Gastrocnemius medialis (tissue), 4 donors: ENCODE measurements around the gene SGCA. TPM values are rescaled to one million over a fixed set of nuclear protein-coding genes. Genes with fewer than 3 reads are reported as not detected.

Experiments
- ATAC-seq, 2 donors: fragments of 150-250 bp; one replicate each; pipeline ENCODE4 v1.9.1; 2016
- DNase-seq, 2 donors: peaks; one replicate each; pipeline ENCODE4 v3.0.0-alpha.2; 2019
- H3K27ac ChIP-seq, 4 donors: fragments of 200-600 bp; sonication (generic); 1 replicate in 1 of 4; 2 replicates in 3 of 4; pipeline ENCODE4 v1.5.1; 2016 to 2018; ENCODE audit warnings: mild to moderate bottlenecking in 2 of 4, moderate library complexity in 1 of 4
- H3K27me3 ChIP-seq, 3 donors: fragments of 200-600 bp; sonication (generic) in 2 of 3; 1 replicate in 1 of 3; 2 replicates in 2 of 3; pipeline versions ENCODE4 v1.5.1 to v1.6.0; 2016 to 2019; ENCODE audit warnings: mild to moderate bottlenecking in 1 of 3, moderate library complexity in 1 of 3
- H3K36me3 ChIP-seq, 2 donors: fragments of 200-600 bp; sonication (generic) in 1 of 2; one replicate each; pipeline ENCODE4 v1.5.1; 2017 to 2018
- H3K4me1 ChIP-seq, 2 donors: fragments of 200-600 bp; sonication (generic) in 1 of 2; one replicate each; pipeline ENCODE4 v1.5.1; 2016 to 2017; ENCODE audit warnings: mild to moderate bottlenecking in 2 of 2
- H3K4me3 ChIP-seq, 4 donors: fragments of 200-600 bp; sonication (generic) in 3 of 4; 1 replicate in 1 of 4; 2 replicates in 3 of 4; pipeline ENCODE4 v1.5.1; 2016 to 2019; ENCODE audit warnings: mild to moderate bottlenecking in 2 of 4
- H3K9me3 ChIP-seq, 3 donors: fragments of 200-600 bp; sonication (generic) in 2 of 3; 1 replicate in 1 of 3; 2 replicates in 2 of 3; pipeline ENCODE4 v1.5.1; 2016 to 2019
- POLR2A ChIP-seq, 2 donors: fragments of 450-650 bp; IDR thresholded peaks; one replicate each; pipeline ENCODE4 v1.6.1; 2017; ENCODE audit warnings: antibody characterized with exemption in 2 of 2, mild to moderate bottlenecking in 2 of 2, moderate library complexity in 2 of 2
- in situ Hi-C, 4 donors: fragments of 200-750 bp; cut with MboI; loops; one replicate each; pipeline versions ENCODE4 v1.15.0 to v1.8.0; 2017; ENCODE audit warnings: low sequenced_read_pairs in 4 of 4
- intact Hi-C: fragments of 100-400 bp; cut with DNase I; formaldehyde crosslinking; loops from one replicate; pipeline ENCODE4 v1.15.1; 2023; ENCODE audit warnings: low total_unique reads
- total RNA-seq, 4 donors: library from RNA; depleted of rRNA; stranded (reverse); fragments of >200 nt; gene quantifications; one replicate each; pipeline versions ENCODE4 v1.1.0 to v1.2.3, GENCODE V29; 2016
- TF ChIP-seq, protein P1 (sequence below), 5 experiments: fragments of 450-650 bp in 3 of 5; fragments of 200-600 bp in 2 of 5; sonication (generic) in 2 of 5; IDR thresholded peaks in 4 of 5; conservative IDR thresholded peaks in 1 of 5; 1 replicate in 4 of 5; 2 replicates in 1 of 5; pipeline ENCODE4 v1.5.1; 2016 to 2019; ENCODE audit warnings: antibody characterized with exemption in 5 of 5, mild to moderate bottlenecking in 3 of 5, moderate library complexity in 3 of 5

SGCA gene
- 100 to 1,000 TPM; 227 to 385 (median 292) TPM for total RNA-seq

- Histone ChIP-seq H3K9me3 (no peaks in the 10 kb centered on the region), H3K27ac (peak within 1 kb of the TSS; percentile 98 to 100 (median 99)), H3K36me3 (peaks cover 0 to 14% of the 10 kb centered on the region in 2 donors), H3K4me3 (peak within 1 kb of the TSS; percentile 66 to 76 (median 70)), H3K27me3 (no peaks in the 10 kb centered on the region), H3K4me1 (peaks cover 66 to 73% of the 10 kb centered on the region in 2 donors)
- TF ChIP-seq POLR2A (IDR thresholded peaks at IDR 0.05) = peak; percentile 91 to 96
- TF ChIP-seq, protein P1, sequence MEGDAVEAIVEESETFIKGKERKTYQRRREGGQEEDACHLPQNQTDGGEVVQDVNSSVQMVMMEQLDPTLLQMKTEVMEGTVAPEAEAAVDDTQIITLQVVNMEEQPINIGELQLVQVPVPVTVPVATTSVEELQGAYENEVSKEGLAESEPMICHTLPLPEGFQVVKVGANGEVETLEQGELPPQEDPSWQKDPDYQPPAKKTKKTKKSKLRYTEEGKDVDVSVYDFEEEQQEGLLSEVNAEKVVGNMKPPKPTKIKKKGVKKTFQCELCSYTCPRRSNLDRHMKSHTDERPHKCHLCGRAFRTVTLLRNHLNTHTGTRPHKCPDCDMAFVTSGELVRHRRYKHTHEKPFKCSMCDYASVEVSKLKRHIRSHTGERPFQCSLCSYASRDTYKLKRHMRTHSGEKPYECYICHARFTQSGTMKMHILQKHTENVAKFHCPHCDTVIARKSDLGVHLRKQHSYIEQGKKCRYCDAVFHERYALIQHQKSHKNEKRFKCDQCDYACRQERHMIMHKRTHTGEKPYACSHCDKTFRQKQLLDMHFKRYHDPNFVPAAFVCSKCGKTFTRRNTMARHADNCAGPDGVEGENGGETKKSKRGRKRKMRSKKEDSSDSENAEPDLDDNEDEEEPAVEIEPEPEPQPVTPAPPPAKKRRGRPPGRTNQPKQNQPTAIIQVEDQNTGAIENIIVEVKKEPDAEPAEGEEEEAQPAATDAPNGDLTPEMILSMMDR (IDR thresholded peaks at IDR 0.05 in 4 of 5, conservative IDR thresholded peaks at IDR 0.05 in 1 of 5) = peak in 1 of 5 experiments; percentile 17
- ATAC-seq = peak; percentile 70 to 73
- in situ Hi-C loops = no loop called here
- peak; percentile 59 to 81 for DNase-seq
- intact Hi-C loops = loop anchor here (5.0 to 10.0 kb wide), 2 partner anchors 34 to 699 kb away; partner anchors contain the start of genes SAMD14 and TOB1
Observed at GRCh38 chr17:50165867-50166517, at the start of gene SGCA. Gene SGCA (plus strand): TSS chr17:50166005. CDS start chr17:50166041, 36 bp downstream.

DNA sequence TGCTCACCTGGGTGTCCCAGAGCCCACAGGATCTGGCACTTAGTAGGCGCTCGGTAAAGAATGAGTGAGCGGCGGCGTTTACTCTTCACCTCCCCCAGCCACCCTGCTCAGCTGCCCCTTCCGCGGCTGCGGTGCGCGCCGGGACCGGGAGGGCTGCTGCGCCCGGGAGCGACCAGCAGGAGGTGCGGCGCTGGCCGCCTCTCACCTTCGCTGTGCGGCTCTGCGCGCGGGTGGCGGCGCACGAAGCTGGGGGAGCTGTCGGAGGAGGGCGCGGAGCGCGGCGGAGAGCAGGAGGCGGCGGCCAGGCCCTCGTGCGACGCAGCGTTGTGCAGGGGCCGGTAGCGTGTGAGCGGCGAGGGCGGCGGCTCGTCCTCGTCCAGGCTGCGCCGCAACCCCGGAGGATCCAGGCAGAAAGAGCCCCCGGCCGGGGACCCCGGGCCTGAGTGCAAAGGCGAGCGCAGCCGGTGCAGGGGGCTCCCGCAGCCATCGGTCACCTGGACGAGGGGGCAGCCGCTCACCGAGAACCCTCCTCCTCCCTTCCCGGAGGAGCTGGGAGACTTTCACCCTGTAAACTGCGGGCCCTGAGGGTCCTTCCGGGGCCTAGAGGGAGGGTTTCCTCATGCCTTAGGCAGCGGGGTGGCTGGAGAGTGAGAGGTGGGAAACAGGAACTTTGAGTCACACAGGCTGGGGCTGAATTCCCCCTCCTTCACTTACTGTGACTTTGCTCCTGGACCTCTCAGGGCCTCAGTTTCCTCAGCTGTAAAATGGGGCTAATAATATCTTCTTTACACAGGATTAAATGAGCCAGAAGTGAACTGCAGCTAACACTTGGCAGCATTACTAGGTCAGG lies 48.4 kb upstream of the SGCA start:
- Histone ChIP-seq H3K4me1 (peaks cover 9 to 31% of the 10 kb centered on the region in 2 donors), H3K4me3 (peak overlapping the region in 2 of 4 donors; percentile 3 to 35), H3K36me3 (no peaks in the 10 kb centered on the region), H3K27ac (peak overlapping the region in 3 of 4 donors; percentile 30 to 37 (median 36)), H3K9me3 (no peaks in the 10 kb centered on the region), H3K27me3 (no peaks in the 10 kb centered on the region)
- DNase-seq (no peak), ATAC-seq (peak; percentile 27 to 48)
- intact Hi-C loops (loop anchor here (1.0 kb wide), 1 partner anchor 44 kb away; no protein-coding TSS in a partner anchor), in situ Hi-C loops (no loop called here)
- peak in 1 of 2 donors; percentile 11 for TF ChIP-seq POLR2A (IDR thresholded peaks at IDR 0.05)
- TF ChIP-seq, protein P1 (IDR thresholded peaks at IDR 0.05 in 4 of 5, conservative IDR thresholded peaks at IDR 0.05 in 1 of 5) = peak; percentile 59 to 81 (median 72)

DNA sequence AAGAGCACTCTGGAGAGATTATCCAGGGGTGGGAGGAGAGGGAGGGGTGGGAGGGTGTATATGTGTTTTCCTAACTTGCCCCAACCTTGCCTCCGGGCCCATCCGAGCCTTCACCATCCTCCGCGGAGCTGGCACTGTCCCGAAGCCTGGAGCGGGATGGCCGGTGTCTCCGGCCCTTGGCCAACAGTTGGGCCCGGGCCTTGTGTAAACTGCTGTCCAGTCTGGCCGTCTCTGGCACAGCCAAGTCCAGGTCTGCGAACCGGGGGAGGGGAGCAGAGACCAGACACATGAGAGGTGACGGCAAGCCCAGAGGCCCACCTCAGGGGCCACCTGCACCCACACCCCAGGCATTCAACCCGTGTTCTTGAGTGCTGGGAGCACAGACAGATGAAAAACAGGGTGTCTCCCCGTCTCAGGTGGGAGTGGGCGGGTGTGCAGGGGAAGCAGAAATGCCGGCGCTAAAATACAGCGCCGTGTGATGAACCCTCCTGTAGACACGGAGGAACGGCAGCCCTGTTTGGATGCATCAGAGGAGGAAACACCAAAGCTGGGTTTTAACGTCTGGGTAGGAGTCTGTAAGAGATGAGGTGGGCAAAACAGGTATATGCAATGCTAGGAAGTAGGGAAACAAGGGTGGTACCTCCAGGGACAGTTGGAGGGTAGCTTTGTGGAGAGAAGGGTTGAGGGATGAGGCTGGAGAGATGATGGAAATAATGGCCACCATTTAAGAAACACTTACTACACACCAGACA lies 47.6 kb upstream of the SGCA start:
- ATAC-seq (no peak), DNase-seq (no peak)
- Histone ChIP-seq H3K4me1 (peaks cover 1 to 23% of the 10 kb centered on the region in 2 donors), H3K9me3 (no peaks in the 10 kb centered on the region), H3K4me3 (no peak overlapping the region), H3K27me3 (no peaks in the 10 kb centered on the region), H3K27ac (peak overlapping the region in 1 of 4 donors; percentile 36), H3K36me3 (no peaks in the 10 kb centered on the region)
- in situ Hi-C loops (no loop called here), intact Hi-C loops (no loop called here)
- TF ChIP-seq, protein P1 (IDR thresholded peaks at IDR 0.05 in 4 of 5, conservative IDR thresholded peaks at IDR 0.05 in 1 of 5) = no peak

DNA sequence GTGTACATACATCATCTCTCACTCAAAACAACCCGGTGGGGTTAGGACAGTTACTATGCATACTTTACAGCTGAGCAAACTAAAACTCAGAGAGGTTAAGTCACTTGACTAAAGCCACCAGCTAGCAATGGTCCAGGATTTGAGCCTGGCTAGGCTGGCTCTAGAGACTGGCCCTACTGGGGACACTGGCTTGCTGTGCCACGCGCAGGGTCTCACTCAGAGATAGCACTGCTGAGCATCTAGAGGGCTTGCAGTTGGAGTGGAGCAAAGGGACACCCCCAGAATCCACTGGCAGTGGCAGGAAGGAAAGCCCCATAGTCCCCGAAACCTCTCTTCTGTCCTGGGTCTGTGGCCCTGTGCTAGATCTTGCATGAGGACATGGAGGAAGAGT lies 47.0 kb upstream of the SGCA start:
- intact Hi-C loops = no loop called here
- Histone ChIP-seq H3K36me3 (no peaks in the 10 kb centered on the region), H3K27ac (no peak overlapping the region), H3K27me3 (no peaks in the 10 kb centered on the region), H3K4me1 (peaks cover 0 to 21% of the 10 kb centered on the region in 2 donors), H3K9me3 (no peaks in the 10 kb centered on the region), H3K4me3 (no peak overlapping the region)
- DNase-seq (no peak), ATAC-seq (no peak)
- in situ Hi-C loops = no loop called here
- no peak for TF ChIP-seq POLR2A (IDR thresholded peaks at IDR 0.05)
- TF ChIP-seq, protein P1 (IDR thresholded peaks at IDR 0.05 in 4 of 5, conservative IDR thresholded peaks at IDR 0.05 in 1 of 5) = no peak
